ENCODE results near the gene UAP1L1. TPM values are rescaled to one million over a fixed set of nuclear protein-coding genes. Genes with fewer than 3 reads are reported as not detected.

The UAP1L1 gene
- total and polyA plus RNA-seq, 2 experiments from 2014 or later: 15.6 to 39.1 TPM

GRCh38 chr9:137089232-137089947 lies 12.1 kb downstream of the UAP1L1 start:
- Histone ChIP-seq H2AFZ (no peak overlapping the region), H3K4me2 (no peak overlapping the region), H3K27ac (no peak overlapping the region), H3K4me3 (no peak overlapping the region), H4K20me1 (ENCODE audit: insufficient read depth, poor library complexity, severe bottlenecking) (no peaks in the 10 kb centered on the region), H3K9me2 (replicated peaks; ENCODE audit: insufficient read depth) (no peaks in the 10 kb centered on the region), H3K79me2 (peaks cover 23% of the 10 kb centered on the region), H3K9me3 (ENCODE audit: low read depth) (no peaks in the 10 kb centered on the region), H3K4me1 (ENCODE audit: insufficient read depth) (peaks cover 14% of the 10 kb centered on the region), H3K27me3 (no peaks in the 10 kb centered on the region), H3K36me3 (replicated peaks; ENCODE audit: insufficient read depth, low read depth) (no peaks in the 10 kb centered on the region)
- no peak for TF ChIP-seq CTCF (IDR thresholded peaks at IDR 0.05; ENCODE audit: poor library complexity)
- no peak for TF ChIP-seq EZH2 (IDR thresholded peaks at IDR 0.05; ENCODE audit: borderline replicate concordance)
- no peak for TF ChIP-seq EZH2phosphoT487 (IDR thresholded peaks at IDR 0.05; ENCODE audit: low read depth, severe bottlenecking, unreplicated experiment)
- no peak for DNase-seq (ENCODE audit: low spot score)
- 90% methylated on average over 11 of the region's 11 CpGs for WGBS (ENCODE audit: low lambda C conversion rate, missing lambda C conversion rate)

DNA sequence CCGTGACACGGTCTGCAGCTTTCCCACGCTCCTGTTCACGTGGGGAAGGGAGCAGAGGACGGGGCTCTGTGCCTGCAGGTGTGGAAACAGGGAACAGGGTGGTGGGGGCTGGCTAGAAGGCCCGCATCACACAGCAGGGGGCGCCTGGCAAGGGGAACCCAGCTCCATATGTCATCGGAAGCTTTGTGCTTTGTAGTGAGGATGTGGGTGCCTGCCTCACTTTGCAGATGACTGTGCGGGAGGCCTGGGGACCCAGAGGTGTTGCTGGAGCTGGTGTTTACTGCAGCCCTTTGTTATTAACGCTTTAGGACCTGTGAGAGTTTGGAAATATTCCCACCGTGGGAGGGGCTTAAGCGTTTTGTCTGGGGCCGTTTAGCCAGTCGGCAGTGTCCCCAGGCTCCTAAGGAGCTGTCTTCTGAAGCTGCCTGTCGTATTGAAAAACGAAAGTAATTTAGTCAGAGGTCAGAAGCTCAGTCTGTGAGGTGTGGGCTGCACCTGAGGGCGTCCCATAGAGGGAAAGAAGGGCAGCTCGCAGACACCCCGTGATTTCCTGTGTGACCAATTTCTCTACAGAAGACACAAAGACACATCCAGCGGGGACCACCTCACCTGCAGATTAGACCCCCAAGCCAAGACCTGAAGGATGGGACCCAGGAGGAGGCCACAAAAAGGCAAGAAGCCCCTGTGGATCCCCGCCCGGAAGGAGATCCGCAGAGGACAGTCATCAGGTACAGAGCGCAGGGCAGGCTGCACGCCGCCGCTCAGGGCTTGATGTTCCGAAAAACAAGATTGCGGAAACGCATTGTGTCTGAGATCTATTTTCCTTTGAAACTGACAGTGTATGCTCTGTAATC lies 18.6 kb downstream of the UAP1L1 start:
- Histone ChIP-seq H3K27ac (no peak overlapping the region), H3K4me1 (ENCODE audit: insufficient read depth) (no peaks in the 10 kb centered on the region), H2AFZ (no peak overlapping the region), H3K79me2 (peaks cover 4% of the 10 kb centered on the region), H3K36me3 (replicated peaks; ENCODE audit: insufficient read depth, low read depth) (no peaks in the 10 kb centered on the region), H3K27me3 (no peaks in the 10 kb centered on the region), H3K9me2 (replicated peaks; ENCODE audit: insufficient read depth) (no peaks in the 10 kb centered on the region), H3K4me3 (no peak overlapping the region), H4K20me1 (ENCODE audit: insufficient read depth, poor library complexity, severe bottlenecking) (no peaks in the 10 kb centered on the region), H3K9me3 (ENCODE audit: low read depth) (no peaks in the 10 kb centered on the region), H3K4me2 (no peak overlapping the region)
- 88% methylated on average over 30 of the region's 30 CpGs for WGBS (ENCODE audit: low lambda C conversion rate, missing lambda C conversion rate)
- TF ChIP-seq EZH2 (IDR thresholded peaks at IDR 0.05; ENCODE audit: borderline replicate concordance) (no peak), EZH2phosphoT487 (IDR thresholded peaks at IDR 0.05; ENCODE audit: low read depth, severe bottlenecking, unreplicated experiment) (no peak), CTCF (IDR thresholded peaks at IDR 0.05; ENCODE audit: poor library complexity) (no peak)
- DNase-seq (ENCODE audit: low spot score): no peak

DNA sequence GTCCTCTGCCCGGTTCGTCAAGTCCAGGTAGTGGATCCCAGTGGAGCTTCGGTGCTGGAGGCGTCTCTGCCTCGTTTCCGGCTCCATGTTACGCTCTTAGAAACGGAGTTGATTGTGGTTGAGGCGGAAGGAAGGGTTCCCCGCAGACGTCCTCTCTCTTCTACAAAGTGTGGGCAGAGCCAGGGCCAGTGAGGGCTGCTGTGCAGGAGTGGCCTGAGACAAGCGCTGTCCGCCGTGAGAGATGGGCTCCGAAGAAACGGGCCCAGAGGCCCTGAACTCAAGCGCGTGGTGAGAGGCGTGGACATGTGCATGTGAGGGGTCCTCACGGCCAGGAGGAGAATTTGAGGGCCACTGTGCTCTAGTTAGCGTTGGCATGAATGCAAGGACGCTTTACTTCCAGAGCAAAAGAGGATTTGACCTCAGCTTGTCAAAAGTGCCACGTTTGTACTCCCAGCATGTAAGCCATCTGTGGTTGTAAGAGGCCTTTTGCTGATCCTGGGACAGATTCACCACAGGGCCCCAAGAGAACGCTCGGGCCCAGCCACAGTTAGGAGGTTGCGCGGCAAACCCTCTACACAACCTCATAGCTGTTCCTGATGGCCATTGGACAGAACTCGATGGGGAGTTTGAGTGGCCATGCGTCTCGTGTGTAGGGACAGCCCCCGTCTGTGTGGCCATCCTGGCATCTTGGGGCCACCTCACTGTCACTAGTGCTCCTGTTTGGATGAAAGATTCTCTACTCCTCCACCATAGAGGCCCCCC lies 19.6 kb downstream of the UAP1L1 start:
- H4K20me1 ChIP-seq (ENCODE audit: insufficient read depth, poor library complexity, severe bottlenecking): no peaks in the 10 kb centered on the region
- no peak overlapping the region for H2AFZ ChIP-seq
- no peaks in the 10 kb centered on the region for H3K36me3 ChIP-seq (replicated peaks; ENCODE audit: insufficient read depth, low read depth)
- H3K4me2 ChIP-seq: no peak overlapping the region
- H3K79me2 ChIP-seq: peaks cover 3% of the 10 kb centered on the region
- no peaks in the 10 kb centered on the region for H3K9me3 ChIP-seq (ENCODE audit: low read depth)
- H3K4me3 ChIP-seq: no peak overlapping the region
- H3K9me2 ChIP-seq (replicated peaks; ENCODE audit: insufficient read depth): no peaks in the 10 kb centered on the region
- 96% methylated on average over 31 of the region's 31 CpGs for WGBS (ENCODE audit: low lambda C conversion rate, missing lambda C conversion rate)
- H3K4me1 ChIP-seq (ENCODE audit: insufficient read depth): no peaks in the 10 kb centered on the region
- H3K27ac ChIP-seq: no peak overlapping the region
- TF ChIP-seq EZH2 (IDR thresholded peaks at IDR 0.05; ENCODE audit: borderline replicate concordance) (no peak), CTCF (IDR thresholded peaks at IDR 0.05; ENCODE audit: poor library complexity) (no peak), EZH2phosphoT487 (IDR thresholded peaks at IDR 0.05; ENCODE audit: low read depth, severe bottlenecking, unreplicated experiment) (no peak)
- H3K27me3 ChIP-seq: no peaks in the 10 kb centered on the region
- DNase-seq (ENCODE audit: low spot score): no peak

Data from hepatocyte (in vitro differentiated cells).